Panc1 (cell line): Measurements from ENCODE around the gene POU2AF1. TPM values are rescaled to one million over a fixed set of nuclear protein-coding genes. Genes with fewer than 3 reads are reported as not detected.
"Not testable (repeated sequence)": the region's sequence is repeated elsewhere in the genome, so short reads cannot be mapped to it uniquely, and the experiment has no call there.

ENCODE experiments used
- ATAC-seq: fragments of 200-7000 bp; cut with Tn5 transposase; 2 replicates; pipeline ENCODE4 v1.9.1; 2020; ENCODE audit warnings: mild to moderate bottlenecking, moderate library complexity
- BruUV-seq: library from RNA; stranded (reverse); fragments of 400-500 nt; replicated peaks from 2 replicates; lab custom pipeline; 2021; lab: Mats Ljungman, UMichigan
- CTCF ChIA-PET: fragments of 300-600 bp; sonication (Branson Sonifier 250); formaldehyde crosslinking; loops from one replicate; lab custom pipeline; 2022; ENCODE audit warnings: antibody characterized with exemption; lab: Charles Lee
- POLR2A ChIA-PET: fragments of 300-600 bp; sonication (Branson Sonifier 250); formaldehyde crosslinking; loops from one replicate; lab custom pipeline; 2022; ENCODE audit warnings: antibody characterized with exemption; lab: Charles Lee
- DNase-seq: peaks from one replicate; pipeline ENCODE4 v3.0.0-alpha.2; 2010; ENCODE audit warnings: low read depth, low spot score
- H3K27ac ChIP-seq: 2 replicates; pipeline ENCODE4 v1.5.1; 2011; ENCODE audit warnings: mild to moderate bottlenecking, low read length, inconsistent platforms
- H3K27me3 ChIP-seq: fragments of 200-500 bp; sonication (Bioruptor generic); 2 replicates; pipeline ENCODE4 v1.6.0; 2014; ENCODE audit warnings: low read length, inconsistent platforms; ENCODE audit not compliant: control insufficient read depth, insufficient read depth
- H3K36me3 ChIP-seq: fragments of 200-500 bp; sonication (Bioruptor generic); 2 replicates; pipeline ENCODE4 v1.5.1; 2014; ENCODE audit warnings: inconsistent platforms, mild to moderate bottlenecking, low read length, moderate library complexity; ENCODE audit not compliant: control insufficient read depth, insufficient read depth
- H3K4me1 ChIP-seq: 2 replicates; pipeline ENCODE4 v1.5.1; 2011; ENCODE audit warnings: inconsistent platforms, mild to moderate bottlenecking, low read length, moderate library complexity; ENCODE audit not compliant: control insufficient read depth, insufficient read depth
- H3K4me3 ChIP-seq, 2 experiments: 2 replicates each; pipeline ENCODE4 v1.5.1; 2011 to 2012; ENCODE audit warnings: low read depth in 2 of 2, low read length in 2 of 2, mild to moderate bottlenecking in 2 of 2, inconsistent platforms in 1 of 2, moderate library complexity in 1 of 2
- H3K9me3 ChIP-seq: fragments of 200-500 bp; sonication (Bioruptor generic); 2 replicates; pipeline ENCODE4 v1.5.1; 2014; ENCODE audit warnings: low read depth, mild to moderate bottlenecking, inconsistent platforms, low read length, moderate library complexity; ENCODE audit not compliant: control insufficient read depth, insufficient read depth
- CTCF ChIP-seq: fragments of 450-650 bp; IDR thresholded peaks from 2 replicates; pipeline ENCODE4 v1.5.1; 2017; ENCODE audit warnings: mild to moderate bottlenecking
- POLR2AphosphoS5 ChIP-seq: IDR thresholded peaks from 2 replicates; pipeline ENCODE4 v1.6.1; 2012; ENCODE audit warnings: mild to moderate bottlenecking, low read depth, low read length, moderate library complexity
- REST ChIP-seq, 2 experiments: IDR thresholded peaks; 2 replicates each; pipeline ENCODE4 v1.6.1; 2011 to 2012; ENCODE audit warnings: low read depth in 2 of 2, control low read depth in 1 of 2, low read length in 1 of 2, mild to moderate bottlenecking in 1 of 2, moderate library complexity in 1 of 2; ENCODE audit not compliant: insufficient read depth in 1 of 2
- SIN3A ChIP-seq: IDR thresholded peaks from 2 replicates; pipeline ENCODE4 v1.6.1; 2012; ENCODE audit warnings: low read depth, mild to moderate bottlenecking, low read length, moderate library complexity, borderline replicate concordance; ENCODE audit not compliant: insufficient read depth
- TCF7L2 ChIP-seq: IDR thresholded peaks from 2 replicates; pipeline ENCODE4 v1.6.1; 2011; ENCODE audit warnings: mild to moderate bottlenecking, low read depth, low read length, inconsistent platforms
- in situ Hi-C: cut with HindIII; loops from 2 replicates; pipeline ENCODE4 v1.10.0; 2016; ENCODE audit warnings: low sequenced_read_pairs, low pct_unique_long_range_greater_than_20kb
- intact Hi-C: fragments of 100-400 bp; cut with micrococcal nuclease; formaldehyde crosslinking; loops from one replicate; pipeline ENCODE4 v1.10.0; 2022; ENCODE audit not compliant: unreplicated experiment
- total RNA-seq: library from RNA; stranded (reverse); gene quantifications from one replicate; pipeline ENCODE4 v1.2.1, GENCODE V29; 2021; ENCODE audit not compliant: unreplicated experiment

The POU2AF1 gene
- total RNA-seq, 1 experiment from 2014 or later: 0.18 TPM

- ATAC-seq (no peak), DNase-seq (no peak)
- no peaks in the 10 kb centered on the region for H3K9me3 ChIP-seq
- H3K36me3 ChIP-seq: no peaks in the 10 kb centered on the region
- ChIA-PET CTCF (no interaction called here), POLR2A (no interaction called here)
- in situ Hi-C loops (no loop called here), intact Hi-C loops (no loop called here)
- H3K4me3 ChIP-seq: no peak overlapping the region
- TF ChIP-seq TCF7L2 (no peak), SIN3A (no peak), POLR2AphosphoS5 (no peak), REST (IDR thresholded peaks at IDR 0.05; ENCODE audit: insufficient read depth in 1 of 2, low read depth in 2 of 2, low read length in 1 of 2) (no peak), CTCF (no peak)
- H3K27ac ChIP-seq: no peak overlapping the region
- no peaks in the 10 kb centered on the region for H3K4me1 ChIP-seq
- no peaks in the 10 kb centered on the region; the same call in 1 of the 2 replicates for H3K27me3 ChIP-seq
- no TSS peak for BruUV-seq
Measured at GRCh38 chr11:111403051-111403726, 24.1 kb upstream of the POU2AF1 start.

GRCh38 chr11:111402411-111402810 lies 23.3 kb upstream of the POU2AF1 start:
- ChIA-PET CTCF (no interaction called here), POLR2A (no interaction called here)
- no TSS peak for BruUV-seq
- H3K27ac ChIP-seq: no peak overlapping the region
- no peaks in the 10 kb centered on the region for H3K36me3 ChIP-seq
- DNase-seq: no peak
- H3K4me1 ChIP-seq: no peaks in the 10 kb centered on the region
- intact Hi-C loops: no loop called here
- TF ChIP-seq POLR2AphosphoS5: no peak
- TF ChIP-seq SIN3A: no peak
- no peak for TF ChIP-seq REST (IDR thresholded peaks at IDR 0.05; ENCODE audit: insufficient read depth in 1 of 2, low read depth in 2 of 2, low read length in 1 of 2)
- no peak for TF ChIP-seq TCF7L2
- no peak for TF ChIP-seq CTCF
- no peak for ATAC-seq
- H3K4me3 ChIP-seq: no peak overlapping the region
- in situ Hi-C loops: no loop called here
- H3K9me3 ChIP-seq: no peaks in the 10 kb centered on the region
- no peaks in the 10 kb centered on the region; the same call in 1 of the 2 replicates for H3K27me3 ChIP-seq

- H3K27me3 ChIP-seq, intact Hi-C loops, BruUV-seq, H3K4me3 ChIP-seq, H3K36me3 ChIP-seq, CTCF ChIA-PET, H3K27ac ChIP-seq, H3K4me1 ChIP-seq, DNase-seq, in situ Hi-C loops, H3K9me3 ChIP-seq, ATAC-seq, POLR2A ChIA-PET: not testable (repeated sequence)
Measured at GRCh38 chr11:111401957-111402356, 22.9 kb upstream of the POU2AF1 start.
